HG03103 (cell line): ENCODE data around the gene MPPED2.

ENCODE experiments used
- ATAC-seq: cut with Tn5 transposase; IDR thresholded peaks from one replicate; pipeline ENCODE4 v1.9.1; 2021; ENCODE audit warnings: low read depth; ENCODE audit not compliant: unreplicated experiment

MPPED2 gene

GRCh38 chr11:30455025-30455424, 131.1 kb downstream of the MPPED2 start:
- ATAC-seq = no peak

DNA sequence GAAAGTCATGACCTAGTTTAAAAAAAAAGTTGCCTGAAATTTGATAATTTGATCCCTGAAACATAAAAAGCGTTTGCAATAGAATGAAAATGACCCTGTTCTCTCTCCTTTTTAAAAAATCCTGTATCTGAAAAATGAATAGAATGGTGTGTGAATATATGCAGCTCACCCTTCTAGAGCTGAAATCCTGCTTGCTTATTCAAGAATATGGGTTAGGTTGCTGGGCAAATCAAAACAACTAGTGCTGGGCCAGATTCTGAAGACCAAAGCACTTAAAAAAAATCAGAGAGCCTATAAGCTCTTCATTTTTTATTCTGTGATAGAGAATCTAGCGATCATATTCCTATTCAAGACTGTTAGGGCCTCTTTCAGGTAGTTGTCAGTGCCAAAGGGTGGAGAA, 131.6 kb downstream of the MPPED2 start:
- ATAC-seq = no peak

- ATAC-seq = no peak
Measured at GRCh38 chr11:30454111-30454510, 132.0 kb downstream of the MPPED2 start.

- no peak for ATAC-seq
Measured at GRCh38 chr11:30453705-30454104, 132.4 kb downstream of the MPPED2 start.

DNA sequence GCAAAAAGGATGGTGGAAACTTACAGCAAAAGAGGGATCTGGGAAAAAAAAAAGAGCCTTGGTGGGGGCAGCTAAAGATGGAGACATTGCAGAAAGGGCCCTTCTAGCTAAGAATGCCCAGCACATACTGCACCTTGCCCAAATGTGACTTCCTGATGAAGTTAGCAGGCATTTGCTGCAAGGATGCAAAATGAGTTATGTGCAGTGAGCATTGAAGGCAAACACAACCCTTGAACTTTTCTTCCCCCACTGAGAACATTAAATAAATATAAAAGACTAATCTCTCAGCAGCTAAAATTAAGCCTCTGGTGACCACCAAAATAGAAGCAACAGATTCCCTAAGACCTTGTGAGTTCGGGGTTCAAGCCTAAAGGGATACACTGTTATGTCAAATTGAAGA, 133.3 kb downstream of the MPPED2 start:
- no peak for ATAC-seq

DNA sequence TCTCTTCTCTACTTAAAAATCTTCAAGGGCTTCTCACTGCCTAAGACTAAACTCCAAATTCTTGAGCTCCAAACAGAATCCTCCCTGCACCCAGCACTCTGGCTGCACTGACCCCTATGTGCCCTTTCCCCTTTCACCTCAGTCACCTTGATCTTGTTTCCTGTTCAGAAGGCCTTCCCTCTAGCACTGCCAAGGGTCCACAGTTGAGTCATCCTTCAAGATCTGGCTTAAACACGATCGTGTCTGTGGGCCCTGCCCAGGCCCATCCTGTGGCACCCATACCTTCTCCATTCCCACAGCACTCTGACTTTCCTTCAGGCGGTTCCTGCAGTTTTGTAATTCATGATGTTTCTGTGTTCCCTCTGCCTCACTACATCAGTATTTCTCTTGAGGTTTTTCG, 134.0 kb downstream of the MPPED2 start:
- ATAC-seq = no peak

DNA sequence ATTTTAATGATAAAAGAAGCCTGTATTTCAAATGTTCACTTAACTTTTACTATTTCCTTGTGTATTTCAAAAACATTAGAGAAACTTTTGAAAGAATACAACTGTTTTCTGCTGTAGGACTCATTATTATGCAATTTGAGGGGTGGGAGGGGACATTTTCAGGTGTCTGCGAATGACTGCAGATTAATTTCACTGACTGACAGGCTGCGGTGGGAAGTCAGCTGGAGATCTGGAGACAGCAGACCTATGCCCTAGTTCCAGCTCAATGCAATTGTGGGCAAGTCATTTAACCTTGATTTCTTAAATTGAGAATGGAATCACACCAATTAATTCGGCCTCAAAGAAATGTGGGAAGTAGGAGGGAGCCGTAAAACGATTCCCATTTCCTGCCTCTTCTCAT, 134.5 kb downstream of the MPPED2 start:
- no peak for ATAC-seq

GRCh38 chr11:30451167-30451566, 135.0 kb downstream of the MPPED2 start:
- ATAC-seq = no peak

DNA sequence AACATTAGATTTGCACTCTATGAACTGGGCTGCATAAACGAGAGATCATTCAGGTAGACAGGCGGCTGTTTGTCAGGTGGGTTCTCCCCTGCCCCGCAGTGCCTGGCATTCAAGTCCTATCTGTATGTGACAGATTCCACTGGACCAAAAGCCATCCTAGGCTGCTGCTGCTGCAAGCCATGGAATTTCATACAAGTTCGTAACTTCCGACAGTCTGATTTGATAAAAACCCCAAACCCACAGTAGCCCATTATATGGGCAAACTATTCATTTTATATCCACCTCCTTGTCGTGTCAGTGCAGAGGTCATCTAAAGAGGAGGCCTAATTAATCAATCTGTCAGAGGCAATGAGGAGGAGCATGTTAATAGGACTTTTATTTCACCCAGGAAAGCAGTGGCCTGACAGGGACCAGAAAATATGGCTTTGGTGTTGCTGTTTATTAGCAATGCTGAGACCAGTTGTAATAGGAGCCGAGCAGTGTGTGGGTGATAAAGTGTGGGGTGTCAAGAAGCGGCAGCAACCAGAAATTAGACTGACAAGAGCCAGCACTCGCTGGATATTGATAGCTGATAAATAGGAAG, 139.0 kb downstream of the MPPED2 start:
- no peak for ATAC-seq

DNA sequence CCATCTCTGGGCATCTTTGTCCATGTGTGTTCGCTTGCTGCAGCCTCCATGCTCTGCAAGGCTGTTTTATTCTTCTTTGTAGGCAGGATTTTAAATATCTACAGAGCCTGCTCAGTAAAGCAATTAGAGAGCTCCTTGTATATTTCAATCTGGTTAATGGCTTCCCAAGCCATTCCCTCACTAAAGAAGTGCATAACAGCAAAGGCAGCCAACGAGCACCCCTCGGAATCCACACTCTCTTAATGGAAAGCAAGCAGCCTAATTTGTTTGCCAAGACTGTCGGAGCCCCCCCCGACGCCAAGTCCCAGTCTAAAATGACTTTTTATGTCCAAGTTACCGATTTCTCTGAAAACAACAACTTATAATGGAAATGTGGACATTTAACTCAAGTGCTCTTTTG, 139.6 kb downstream of the MPPED2 start:
- ATAC-seq = no peak

GRCh38 chr11:30445056-30445455, 141.1 kb downstream of the MPPED2 start:
- ATAC-seq = no peak

DNA sequence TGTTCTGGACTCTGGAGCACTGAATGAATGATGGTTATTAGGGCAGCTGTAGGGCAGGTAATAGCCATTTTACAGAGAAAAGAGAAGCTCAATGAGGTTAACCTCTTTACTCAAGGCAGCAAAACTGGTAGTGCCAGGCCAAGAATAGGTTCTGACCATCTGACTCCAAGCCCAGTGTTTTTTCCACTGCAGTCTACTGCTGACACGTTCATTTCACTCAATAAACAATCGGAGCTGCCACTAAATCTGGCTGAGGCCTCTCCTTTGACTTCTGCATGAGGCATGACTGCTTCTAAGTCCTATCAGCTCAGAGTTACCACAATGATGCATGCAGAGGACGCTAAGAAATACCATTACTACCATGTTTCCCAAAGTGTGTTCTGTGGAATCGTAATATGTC, 145.6 kb downstream of the MPPED2 start:
- no peak for ATAC-seq

- ATAC-seq = no peak
Measured at GRCh38 chr11:30436801-30437200, 149.4 kb downstream of the MPPED2 start.

DNA sequence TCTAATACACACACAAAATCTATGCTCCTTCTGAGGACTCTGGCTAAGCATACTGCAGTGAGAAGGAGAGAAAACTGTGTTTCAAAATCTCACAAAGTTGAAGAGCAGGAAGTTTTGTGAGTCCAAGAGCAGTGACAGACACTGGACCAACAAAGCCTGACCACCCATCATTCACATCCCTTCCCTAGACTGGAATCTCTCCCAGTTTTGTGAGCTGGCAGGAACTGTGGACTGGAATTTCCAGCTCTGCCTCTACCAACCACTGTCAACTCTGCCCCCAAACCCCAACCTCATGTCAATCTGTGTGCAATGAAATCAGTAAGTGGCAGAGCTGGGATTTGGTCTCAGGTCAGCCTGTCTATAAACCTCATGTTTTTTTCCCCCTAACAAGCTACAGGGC, 150.7 kb downstream of the MPPED2 start:
- no peak for ATAC-seq

DNA sequence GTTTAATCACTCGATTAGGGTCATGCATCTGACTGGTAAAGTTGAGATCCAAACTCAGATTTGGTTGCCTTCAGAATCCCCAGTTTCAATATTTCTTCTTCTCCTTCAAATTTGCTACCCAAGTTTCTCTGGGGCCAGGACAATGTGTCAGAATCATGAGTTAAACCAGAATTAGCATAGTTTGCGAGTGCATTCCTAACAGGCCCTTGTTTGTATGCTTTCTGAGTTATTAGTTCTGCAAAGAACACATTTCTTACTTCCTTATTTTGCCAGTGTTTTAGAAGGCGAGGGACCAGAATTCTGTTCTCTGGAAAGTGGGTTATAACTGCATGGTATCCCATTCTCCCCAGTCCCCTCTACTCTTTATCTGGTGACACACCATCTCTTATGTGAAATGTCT, 151.3 kb downstream of the MPPED2 start:
- no peak for ATAC-seq

DNA sequence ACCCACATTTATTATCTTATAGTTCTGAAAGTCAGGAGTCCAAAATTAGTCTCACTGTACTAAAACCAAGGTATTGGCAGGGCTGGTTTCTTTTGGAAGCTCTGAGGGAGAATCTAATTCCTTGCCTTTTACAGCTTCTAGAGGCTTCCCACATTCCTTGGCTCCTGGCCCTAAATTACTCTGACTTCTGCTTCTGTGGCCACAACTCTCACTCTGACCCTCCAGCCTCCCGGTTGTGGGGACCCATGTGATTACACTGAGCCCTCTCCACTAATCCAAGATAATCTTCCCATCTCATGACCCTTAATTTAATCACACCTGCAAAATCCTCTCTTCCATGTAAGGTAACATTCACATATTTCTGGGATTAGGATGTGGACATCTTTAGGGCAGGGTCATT, 152.3 kb downstream of the MPPED2 start:
- ATAC-seq = no peak

DNA sequence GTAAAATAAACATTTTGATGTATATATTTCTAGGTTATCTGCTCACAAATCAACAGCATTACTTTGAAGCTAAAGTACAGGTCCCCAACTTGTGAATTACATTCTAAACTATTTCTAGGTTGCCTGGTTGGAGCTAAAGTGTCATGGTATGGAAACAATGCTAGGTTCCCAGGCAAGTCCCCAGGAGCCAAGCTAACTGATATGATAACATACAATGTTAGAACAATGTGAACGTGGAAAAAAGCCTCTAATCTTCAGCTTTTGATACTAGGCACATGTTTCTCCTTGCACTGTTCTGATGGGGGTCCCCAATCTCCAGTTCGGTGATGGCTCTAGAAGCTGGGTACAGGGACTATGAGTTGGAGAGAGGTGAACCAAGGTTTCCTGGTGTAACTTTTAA, 153.4 kb downstream of the MPPED2 start:
- no peak for ATAC-seq

GRCh38 chr11:30432178-30432577, 154.0 kb downstream of the MPPED2 start:
- ATAC-seq = no peak

GRCh38 chr11:30431127-30431814, 154.9 kb downstream of the MPPED2 start:
- ATAC-seq = no peak

GRCh38 chr11:30429550-30429949, 156.6 kb downstream of the MPPED2 start:
- no peak for ATAC-seq

DNA sequence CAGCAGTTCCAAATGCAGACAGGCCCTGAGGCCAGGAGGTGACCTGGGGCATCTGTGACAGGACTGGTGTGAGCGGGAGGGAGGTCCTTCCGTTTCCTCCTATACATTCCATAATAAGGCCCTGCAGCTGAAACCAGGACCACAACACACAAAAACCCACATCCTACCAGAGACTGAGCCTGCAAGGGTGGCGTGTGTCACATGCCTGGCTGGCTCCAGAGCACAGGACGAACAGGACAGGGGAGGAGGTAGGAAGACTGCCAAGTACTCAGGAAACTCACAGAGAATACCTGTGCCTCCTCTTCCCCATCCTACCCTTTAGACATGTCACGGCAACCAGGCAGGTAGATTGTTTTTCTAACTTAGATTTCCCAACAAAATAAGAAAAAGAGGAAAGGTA, 159.4 kb downstream of the MPPED2 start:
- no peak for ATAC-seq

GRCh38 chr11:30424844-30425243, 161.3 kb downstream of the MPPED2 start:
- ATAC-seq = no peak

- no peak for ATAC-seq
Measured at GRCh38 chr11:30424321-30424720, 161.8 kb downstream of the MPPED2 start.
